B cell (primary cell): ENCODE measurements around the gene UQCR11. TPM values are rescaled to one million over a fixed set of nuclear protein-coding genes. Genes with fewer than 3 reads are reported as not detected.

Experiments used
- ATAC-seq: fragments of 200-7000 bp; cut with Tn5 transposase; one replicate; pipeline ENCODE4 v1.10.0; 2021; ENCODE audit warnings: low read depth, mild to moderate bottlenecking, moderate number of reproducible peaks, moderate library complexity
- CTCF ChIA-PET: fragments of 350-600 bp; sonication (Branson Sonifier 250); formaldehyde crosslinking; loops from one replicate; lab custom pipeline; 2021; ENCODE audit warnings: antibody characterized with exemption, inconsistent platforms; lab: Charles Lee
- POLR2A ChIA-PET: fragments of 350-600 bp; sonication (Branson Sonifier 250); formaldehyde crosslinking; loops from one replicate; lab custom pipeline; 2021; ENCODE audit warnings: antibody characterized with exemption; lab: Charles Lee
- DNase-seq: peaks from one replicate; pipeline ENCODE4 v3.0.0; 2013
- H2AFZ ChIP-seq: 2 replicates; pipeline ENCODE4 v1.6.1; 2012; ENCODE audit warnings: mild to moderate bottlenecking, low read depth, low read length; ENCODE audit not compliant: insufficient read depth, poor library complexity, severe bottlenecking
- H3K27ac ChIP-seq, 2 donors: 1 replicate in 1 of 2; 2 replicates in 1 of 2; pipeline ENCODE4 v1.5.1; 2012 to 2013; ENCODE audit warnings: low read length in 2 of 2, mild to moderate bottlenecking in 2 of 2, moderate library complexity in 1 of 2
- H3K27me3 ChIP-seq, 4 experiments: fragments of 200-600 bp in 1 of 4; sonication (generic) in 1 of 4; replicated peaks in 1 of 4; 1 replicate in 2 of 4; 2 replicates in 2 of 4; pipeline versions ENCODE4 v1.6.1 to v1.7.0; 2013 to 2016; ENCODE audit warnings: low read length in 3 of 4, mild to moderate bottlenecking in 2 of 4, mixed read lengths in 1 of 4, moderate library complexity in 1 of 4; ENCODE audit not compliant: insufficient read depth in 4 of 4, control insufficient read depth in 3 of 4; ENCODE audit errors: control extremely low read depth in 1 of 4
- H3K36me3 ChIP-seq, 2 experiments: replicated peaks in 1 of 2; 1 replicate in 1 of 2; 2 replicates in 1 of 2; pipeline versions ENCODE4 v1.6.1 to v1.7.1; 2013; ENCODE audit warnings: low read length in 1 of 2; ENCODE audit not compliant: insufficient read depth in 2 of 2, control insufficient read depth in 1 of 2; ENCODE audit errors: control extremely low read depth in 1 of 2, extremely low read depth in 1 of 2
- H3K4me1 ChIP-seq, 2 donors: fragments of 200-600 bp in 1 of 2; sonication (generic) in 1 of 2; 1 replicate in 1 of 2; 2 replicates in 1 of 2; pipeline versions ENCODE4 v1.5.1 to v1.6.1; 2013 to 2017; ENCODE audit warnings: low read length in 2 of 2; ENCODE audit not compliant: control insufficient read depth in 2 of 2, insufficient read depth in 2 of 2
- H3K4me2 ChIP-seq: replicated peaks from 2 replicates; pipeline ENCODE3; 2012; ENCODE audit warnings: mild to moderate bottlenecking, low read depth, low read length; ENCODE audit not compliant: poor library complexity, severe bottlenecking
- H3K4me3 ChIP-seq, 5 experiments: fragments of 200-600 bp in 1 of 5; sonication (generic) in 1 of 5; 1 replicate in 3 of 5; 2 replicates in 2 of 5; pipeline versions ENCODE4 v1.5.1 to v1.7.0; 2011 to 2016; ENCODE audit warnings: low read length in 4 of 5, mild to moderate bottlenecking in 4 of 5, low read depth in 2 of 5, control low read depth in 1 of 5, moderate library complexity in 1 of 5; ENCODE audit not compliant: insufficient read depth in 1 of 5; ENCODE audit errors: control extremely low read depth in 1 of 5, extremely low read depth in 1 of 5
- H3K79me2 ChIP-seq: fragments of 200-600 bp; sonication (generic); one replicate; pipeline ENCODE4 v1.6.0; 2016; ENCODE audit warnings: low read length; ENCODE audit not compliant: control insufficient read depth, insufficient read depth
- H3K9ac ChIP-seq: fragments of 200-600 bp; sonication (generic); 2 replicates; pipeline ENCODE4 v1.6.1; 2017; ENCODE audit warnings: mild to moderate bottlenecking, low read length, moderate library complexity
- H3K9me3 ChIP-seq, 3 donors: one replicate each; pipeline versions ENCODE4 v1.6.1 to v1.7.1; 2013; ENCODE audit warnings: low read length in 2 of 3; ENCODE audit not compliant: control insufficient read depth in 2 of 3, insufficient read depth in 1 of 3; ENCODE audit errors: control extremely low read depth in 1 of 3
- H4K20me1 ChIP-seq: 2 replicates; pipeline ENCODE4 v1.6.0; 2012; ENCODE audit warnings: mild to moderate bottlenecking, low read length; ENCODE audit not compliant: insufficient read depth, control insufficient read depth, poor library complexity, severe bottlenecking
- H3K27ac Mint-ChIP-seq: one replicate; pipeline ENCODE4 v1.8.0; 2021; ENCODE audit warnings: mixed read lengths
- H3K27me3 Mint-ChIP-seq: one replicate; pipeline ENCODE4 v1.8.0; 2021; ENCODE audit warnings: mixed read lengths
- H3K4me1 Mint-ChIP-seq: one replicate; pipeline ENCODE4 v1.8.0; 2021; ENCODE audit warnings: mixed read lengths
- H3K4me3 Mint-ChIP-seq: one replicate; pipeline ENCODE4 v1.8.0; 2021; ENCODE audit warnings: mixed read lengths
- H3K9me3 Mint-ChIP-seq: one replicate; pipeline ENCODE4 v1.8.0; 2022; ENCODE audit warnings: mixed read lengths; ENCODE audit not compliant: insufficient read depth
- CTCF ChIP-seq: fragments of 200-600 bp; IDR thresholded peaks from one replicate; pipeline ENCODE4 v1.8.0; 2022; ENCODE audit warnings: antibody characterized with exemption, mild to moderate bottlenecking
- EZH2 ChIP-seq: IDR thresholded peaks from 2 replicates; pipeline ENCODE4 v1.6.1; 2012; ENCODE audit warnings: borderline replicate concordance, low read depth, mild to moderate bottlenecking, moderate library complexity, low read length; ENCODE audit not compliant: insufficient read depth, poor library complexity, severe bottlenecking
- WGBS: methylation state at CpG from one replicate; pipeline ENCODE4 v1.1.5; 2013; ENCODE audit warnings: missing lambda C conversion rate; ENCODE audit not compliant: insufficient coverage; 5-methylcytosine and 5-hydroxymethylcytosine counted together
- intact Hi-C: fragments of 100-400 bp; cut with micrococcal nuclease; formaldehyde crosslinking; loops from one replicate; pipeline ENCODE4 v1.10.0; 2022
- polyA plus RNA-seq: library from polyadenylated mRNA; depleted of rRNA; stranded (reverse); fragments of >200 nt; gene quantifications from 2 replicates; pipeline ENCODE4 v1.2.3, GENCODE V29; 2012
- total RNA-seq, 2 donors: library from RNA; stranded (reverse); fragments of 120-200 nt in 1 of 2; gene quantifications; 1 replicate in 1 of 2; 2 replicates in 1 of 2; pipeline versions ENCODE4 v1.2.3 to v1.2.4, GENCODE V29; 2013 to 2022

UQCR11 gene
- total and polyA plus RNA-seq, 2 donors (not counting 1 experiment from before 2014, with no cell fraction given) = 59.5 to 66.8 TPM

GRCh38 chr19:1592024-1592754 is 13.1 kb downstream of the UQCR11 start:
- peak overlapping the region; percentile 36 to 89 (median 80) for H3K4me3 ChIP-seq
- intact Hi-C loops = loop anchor here (1.0 kb wide), 4 partner anchors 13 to 102 kb away; partner anchors contain the start of genes MEX3D, PCSK4 and UQCR11
- peaks cover 37% of the 10 kb centered on the region for H4K20me1 ChIP-seq
- Mint-ChIP-seq H3K4me3 (peak overlapping the region; percentile 92), H3K27me3 (no peaks in the 10 kb centered on the region), H3K9me3 (no peaks in the 10 kb centered on the region), H3K4me1 (peaks cover 25% of the 10 kb centered on the region), H3K27ac (peak overlapping the region; percentile 89)
- H3K4me1 ChIP-seq = peaks cover 17 to 34% of the 10 kb centered on the region in 2 donors
- H3K9ac ChIP-seq = peak overlapping the region; percentile 87
- CTCF ChIA-PET = interaction anchor here (1.2 to 2.5 kb wide), 5 partner anchors 13 to 234 kb away, joined by 5 to 18 read pairs (median 8); partner anchors contain the start of gene UQCR11
- H3K27ac ChIP-seq = peak overlapping the region; percentile 84 to 89
- peak overlapping the region; percentile 97 for H3K4me2 ChIP-seq
- peak; percentile 70 for ATAC-seq
- H3K27me3 ChIP-seq = no peaks in the 10 kb centered on the region
- H3K79me2 ChIP-seq = peaks cover 50% of the 10 kb centered on the region
- WGBS = 1% methylated on average over 94 of the region's 94 CpGs
- POLR2A ChIA-PET = interaction anchor here (0.6 to 1.6 kb wide), 8 partner anchors 10 to 234 kb away, joined by 3 to 18 read pairs (median 4); partner anchors contain the start of gene UQCR11
- no peak for TF ChIP-seq EZH2
- peaks cover 0 to 4% of the 10 kb centered on the region in 2 experiments for H3K36me3 ChIP-seq
- H3K9me3 ChIP-seq = no peaks in the 10 kb centered on the region
- H2AFZ ChIP-seq = peak overlapping the region; percentile 79
- peak; percentile 93 for DNase-seq

GRCh38 chr19:1591421-1592023 is 13.7 kb downstream of the UQCR11 start:
- peaks cover 17 to 27% of the 10 kb centered on the region in 2 donors for H3K4me1 ChIP-seq
- H2AFZ ChIP-seq = peak overlapping the region; percentile 79
- H4K20me1 ChIP-seq = peaks cover 39% of the 10 kb centered on the region
- Mint-ChIP-seq H3K4me1 (peaks cover 24% of the 10 kb centered on the region), H3K4me3 (peak overlapping the region; percentile 92), H3K27ac (peak overlapping the region; percentile 89), H3K27me3 (no peaks in the 10 kb centered on the region), H3K9me3 (no peaks in the 10 kb centered on the region)
- H3K9ac ChIP-seq = peak overlapping the region; percentile 87
- POLR2A ChIA-PET = no interaction called here
- intact Hi-C loops = loop anchor here (1.0 kb wide), 4 partner anchors 14 to 101 kb away; partner anchors contain the start of genes MEX3D, PCSK4 and UQCR11
- DNase-seq (no peak), ATAC-seq (no peak)
- peak overlapping the region; percentile 97 for H3K4me2 ChIP-seq
- H3K27ac ChIP-seq = peak overlapping the region; percentile 84 to 89
- no peaks in the 10 kb centered on the region for H3K27me3 ChIP-seq
- peaks cover 53% of the 10 kb centered on the region for H3K79me2 ChIP-seq
- no peak for TF ChIP-seq CTCF
- TF ChIP-seq EZH2 = no peak
- peaks cover 0 to 3% of the 10 kb centered on the region in 2 experiments for H3K36me3 ChIP-seq
- H3K9me3 ChIP-seq = no peaks in the 10 kb centered on the region
- WGBS = under 1% methylated on average over 27 of the region's 31 CpGs
- CTCF ChIA-PET = interaction anchor here (1.0 to 2.0 kb wide), 5 partner anchors 15 to 81 kb away, joined by 3 to 8 read pairs (median 6); no protein-coding TSS in a partner anchor
- peak overlapping the region; percentile 36 to 89 (median 80) for H3K4me3 ChIP-seq
